LNCAP (cell line): ENCODE results near the gene SEMA5A.

Experiments
- TF ChIP-seq, protein P1 (sequence below): fragments of 450-650 bp; IDR thresholded peaks from 2 replicates; pipeline ENCODE4 v1.5.1; 2017; ENCODE audit warnings: mild to moderate bottlenecking

The SEMA5A gene

DNA sequence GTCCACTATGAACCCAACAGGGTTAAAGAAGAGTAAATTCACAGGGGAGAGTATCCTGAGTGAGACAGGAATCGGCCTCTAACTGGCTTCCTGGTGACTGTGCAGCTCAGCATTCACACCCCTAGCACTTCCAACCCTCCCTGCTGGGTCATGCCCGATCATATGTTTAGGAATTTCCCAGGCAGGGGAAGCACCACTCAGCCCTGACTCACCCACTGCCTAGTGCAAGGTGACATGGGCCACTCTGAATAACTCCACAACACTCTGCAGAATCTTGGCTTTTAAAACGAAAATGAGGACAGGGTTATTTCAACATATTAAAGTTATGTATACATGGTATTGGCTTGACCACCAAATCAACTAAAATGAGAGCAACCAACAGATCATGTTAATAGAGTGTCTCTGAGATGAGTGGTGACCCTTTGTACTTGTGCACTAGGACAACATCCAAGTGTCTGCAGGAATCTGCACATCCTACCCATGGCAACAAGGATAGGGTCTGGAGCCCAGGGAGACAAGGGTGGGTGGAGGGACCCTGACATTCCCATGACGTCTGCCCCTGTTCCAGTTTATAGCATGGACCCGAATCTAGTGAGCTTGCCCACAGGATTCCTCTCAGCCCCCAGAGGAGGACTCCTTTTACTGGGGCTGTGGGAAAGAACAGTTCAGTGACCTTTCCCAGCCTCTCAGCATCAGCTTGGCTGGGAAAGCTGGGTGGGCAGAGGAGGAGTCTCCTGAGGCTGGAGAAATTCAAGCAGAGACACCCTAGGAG lies 485.8 kb downstream of the SEMA5A start:
- TF ChIP-seq, protein P1, sequence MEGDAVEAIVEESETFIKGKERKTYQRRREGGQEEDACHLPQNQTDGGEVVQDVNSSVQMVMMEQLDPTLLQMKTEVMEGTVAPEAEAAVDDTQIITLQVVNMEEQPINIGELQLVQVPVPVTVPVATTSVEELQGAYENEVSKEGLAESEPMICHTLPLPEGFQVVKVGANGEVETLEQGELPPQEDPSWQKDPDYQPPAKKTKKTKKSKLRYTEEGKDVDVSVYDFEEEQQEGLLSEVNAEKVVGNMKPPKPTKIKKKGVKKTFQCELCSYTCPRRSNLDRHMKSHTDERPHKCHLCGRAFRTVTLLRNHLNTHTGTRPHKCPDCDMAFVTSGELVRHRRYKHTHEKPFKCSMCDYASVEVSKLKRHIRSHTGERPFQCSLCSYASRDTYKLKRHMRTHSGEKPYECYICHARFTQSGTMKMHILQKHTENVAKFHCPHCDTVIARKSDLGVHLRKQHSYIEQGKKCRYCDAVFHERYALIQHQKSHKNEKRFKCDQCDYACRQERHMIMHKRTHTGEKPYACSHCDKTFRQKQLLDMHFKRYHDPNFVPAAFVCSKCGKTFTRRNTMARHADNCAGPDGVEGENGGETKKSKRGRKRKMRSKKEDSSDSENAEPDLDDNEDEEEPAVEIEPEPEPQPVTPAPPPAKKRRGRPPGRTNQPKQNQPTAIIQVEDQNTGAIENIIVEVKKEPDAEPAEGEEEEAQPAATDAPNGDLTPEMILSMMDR, result no peak

DNA sequence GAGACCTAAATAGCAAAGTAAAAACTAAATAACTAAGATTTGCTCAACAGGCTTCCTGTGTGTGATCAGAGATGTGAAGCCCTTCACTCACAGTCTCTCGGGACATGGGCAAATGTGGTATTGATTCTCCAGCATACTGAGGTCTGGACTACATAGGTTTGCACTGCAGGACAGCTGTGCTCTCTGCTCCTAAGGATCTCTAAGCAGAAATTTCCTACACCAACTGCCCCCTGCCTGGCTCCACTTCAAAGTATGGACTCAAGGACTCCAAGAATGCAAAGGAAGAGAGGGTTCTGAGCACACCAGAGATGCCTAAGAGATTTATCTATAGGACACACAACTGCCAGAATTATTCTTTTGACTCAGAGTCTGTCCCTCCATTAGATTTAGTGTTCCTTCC lies 487.2 kb downstream of the SEMA5A start:
- TF ChIP-seq, protein P1, result no peak

DNA sequence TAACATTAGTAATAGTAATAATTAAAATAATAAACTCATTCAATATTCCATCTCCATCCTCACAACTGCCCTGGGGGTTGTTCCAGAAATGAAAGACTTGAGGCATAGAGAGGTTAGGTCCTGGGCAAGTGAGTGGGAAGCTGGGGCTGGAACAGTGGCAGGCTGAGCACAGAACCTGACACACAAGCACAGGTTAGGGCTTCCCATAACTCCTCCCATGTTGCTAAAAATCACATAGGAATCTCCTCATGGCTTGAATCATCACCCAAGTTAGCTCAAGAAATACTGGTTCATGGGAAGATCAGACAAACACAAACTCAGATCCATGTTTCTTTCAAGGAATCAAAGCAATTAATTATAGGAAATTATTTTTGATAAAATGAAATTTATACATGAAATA lies 487.7 kb downstream of the SEMA5A start:
- TF ChIP-seq, protein P1, result no peak

DNA sequence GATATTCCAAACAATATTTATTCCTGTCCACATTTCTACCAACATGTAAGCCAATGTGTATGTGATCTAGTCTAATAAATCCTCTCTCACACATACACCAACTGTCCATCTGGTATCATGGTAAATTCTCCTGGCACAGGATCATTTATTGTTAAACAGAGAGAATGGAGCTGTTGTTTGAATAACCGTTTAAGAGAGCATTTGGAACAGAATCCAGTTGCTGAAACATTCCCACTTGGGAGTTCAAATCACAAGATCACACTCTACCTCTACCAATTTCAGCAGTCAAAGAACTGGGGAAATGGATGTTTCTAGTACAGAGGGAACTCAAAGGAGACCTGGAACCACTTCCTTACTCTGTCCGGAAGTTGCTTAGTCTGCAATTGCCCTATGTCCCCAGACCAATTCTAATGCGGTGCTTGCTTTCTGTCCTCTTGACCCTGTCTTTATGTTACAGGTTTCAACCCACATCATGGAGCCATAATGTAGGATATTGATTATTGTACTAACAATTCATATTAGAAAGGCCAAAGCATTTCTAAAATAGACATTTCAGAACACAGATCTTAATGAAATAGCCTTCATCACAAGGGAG lies 488.4 kb downstream of the SEMA5A start:
- TF ChIP-seq, protein P1, result no peak

DNA sequence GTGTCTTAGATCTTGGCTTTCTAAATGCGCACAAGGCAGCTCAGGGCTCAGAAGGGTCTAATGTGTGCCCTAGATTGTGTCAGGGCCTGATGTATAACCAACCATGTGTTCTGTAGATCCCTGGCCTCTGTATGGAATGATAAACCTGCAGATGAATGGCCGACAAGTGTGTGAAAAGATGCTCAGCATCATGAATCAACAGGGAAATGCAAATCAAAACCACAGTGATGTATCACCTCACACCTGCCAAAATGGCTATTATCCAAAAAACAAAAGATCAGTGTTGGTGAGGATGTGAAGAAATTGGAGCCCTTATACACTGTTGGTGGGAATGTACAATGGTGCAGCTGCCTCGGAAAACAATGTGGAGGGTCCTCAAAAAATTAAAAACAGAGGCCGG lies 489.8 kb downstream of the SEMA5A start:
- TF ChIP-seq, protein P1, result no peak

DNA sequence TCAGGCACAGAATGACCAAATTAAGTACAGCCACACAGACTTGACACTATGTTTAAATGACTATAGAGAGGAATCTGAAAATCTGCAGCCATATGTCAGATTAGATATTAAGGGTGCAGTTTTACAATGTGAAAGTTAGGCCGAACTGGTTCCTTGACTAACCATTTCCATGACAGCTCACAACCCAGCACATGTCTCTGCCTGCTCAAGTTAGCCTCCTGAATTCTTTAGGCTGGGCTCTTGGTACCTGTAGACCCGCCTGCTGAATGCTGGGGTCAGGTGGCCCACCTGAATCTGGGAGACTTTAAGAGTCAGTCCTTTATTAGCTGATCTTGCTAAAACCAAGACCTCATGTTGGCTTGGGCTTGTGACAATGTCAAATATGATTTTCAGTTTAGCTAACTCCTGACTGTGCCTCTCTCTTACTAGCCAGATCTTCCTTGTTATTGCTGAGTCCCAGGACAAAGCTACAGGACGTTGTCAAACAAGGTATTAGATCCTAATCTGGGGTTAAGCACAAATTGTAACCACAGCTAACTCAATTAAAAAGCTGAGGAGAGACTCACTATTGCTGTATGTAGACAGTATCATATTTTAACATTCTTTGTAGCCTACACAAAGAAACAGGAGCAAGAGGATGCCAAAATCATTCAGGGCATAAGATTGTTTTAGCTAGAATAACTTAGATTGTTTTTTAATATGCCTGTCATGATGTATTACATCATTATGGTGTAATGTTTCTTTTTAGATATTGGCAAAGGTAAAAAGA lies 490.9 kb downstream of the SEMA5A start:
- TF ChIP-seq, protein P1, result no peak

DNA sequence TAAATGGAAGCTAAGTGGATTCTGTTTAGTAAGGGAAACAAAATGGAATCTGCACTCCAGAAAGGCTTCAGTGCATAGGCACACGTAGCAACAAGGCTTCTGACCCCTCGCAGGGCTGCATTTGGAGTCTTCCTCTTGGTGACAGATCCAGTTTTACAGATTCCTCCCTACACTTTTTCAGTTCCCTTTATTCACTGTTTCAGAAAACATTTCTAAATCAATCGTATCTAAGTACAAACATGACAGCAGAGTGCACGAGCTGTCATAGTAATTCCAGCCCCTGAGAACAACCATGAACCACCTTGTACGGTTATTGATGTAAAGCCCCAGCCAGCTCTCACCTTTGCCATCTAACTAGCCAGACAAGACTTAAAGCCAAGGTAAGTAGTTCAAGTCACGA lies 491.6 kb downstream of the SEMA5A start:
- TF ChIP-seq, protein P1, result no peak
